Lower leg skin (tissue), 4 donors: Measurements from ENCODE around the gene CASP10. TPM values are rescaled to one million over a fixed set of nuclear protein-coding genes. Genes with fewer than 3 reads are reported as not detected.

ENCODE experiments used
- DNase-seq, 2 donors: peaks; one replicate each; pipeline ENCODE4 v3.0.0-alpha.2; 2019; ENCODE audit warnings: low spot score in 2 of 2
- H3K4me3 ChIP-seq: fragments of 200-600 bp; sonication (generic); 2 replicates; pipeline ENCODE4 v1.5.1; 2017; ENCODE audit warnings: mild to moderate bottlenecking, low read depth; ENCODE audit not compliant: poor library complexity, severe bottlenecking
- CTCF ChIP-seq, 3 donors: fragments of 450-650 bp; IDR thresholded peaks; one replicate each; pipeline ENCODE4 v1.5.1; 2016; ENCODE audit warnings: antibody characterized with exemption in 3 of 3, mild to moderate bottlenecking in 3 of 3, moderate library complexity in 2 of 3
- POLR2A ChIP-seq, 2 donors: fragments of 450-650 bp; IDR thresholded peaks; one replicate each; pipeline ENCODE4 v1.6.1; 2016 to 2017; ENCODE audit warnings: antibody characterized with exemption in 2 of 2, mild to moderate bottlenecking in 1 of 2, moderate library complexity in 1 of 2
- WGBS, 2 donors: methylation state at CpG; one replicate each; pipeline ENCODE4 v1.1.5; 2018; 5-methylcytosine and 5-hydroxymethylcytosine counted together
- intact Hi-C: fragments of 100-400 bp; cut with DNase I; formaldehyde crosslinking; loops from one replicate; pipeline ENCODE4 v1.15.0; 2023; ENCODE audit warnings: low total_unique reads
- total RNA-seq, 4 donors: library from RNA; depleted of rRNA; stranded (reverse); fragments of >200 nt; gene quantifications; one replicate each; pipeline ENCODE4 v1.1.0, GENCODE V29; 2016

CASP10 gene
- total RNA-seq, 4 donors from 2014 or later: 4.0 to 6.3 (median 4.2) TPM

DNA sequence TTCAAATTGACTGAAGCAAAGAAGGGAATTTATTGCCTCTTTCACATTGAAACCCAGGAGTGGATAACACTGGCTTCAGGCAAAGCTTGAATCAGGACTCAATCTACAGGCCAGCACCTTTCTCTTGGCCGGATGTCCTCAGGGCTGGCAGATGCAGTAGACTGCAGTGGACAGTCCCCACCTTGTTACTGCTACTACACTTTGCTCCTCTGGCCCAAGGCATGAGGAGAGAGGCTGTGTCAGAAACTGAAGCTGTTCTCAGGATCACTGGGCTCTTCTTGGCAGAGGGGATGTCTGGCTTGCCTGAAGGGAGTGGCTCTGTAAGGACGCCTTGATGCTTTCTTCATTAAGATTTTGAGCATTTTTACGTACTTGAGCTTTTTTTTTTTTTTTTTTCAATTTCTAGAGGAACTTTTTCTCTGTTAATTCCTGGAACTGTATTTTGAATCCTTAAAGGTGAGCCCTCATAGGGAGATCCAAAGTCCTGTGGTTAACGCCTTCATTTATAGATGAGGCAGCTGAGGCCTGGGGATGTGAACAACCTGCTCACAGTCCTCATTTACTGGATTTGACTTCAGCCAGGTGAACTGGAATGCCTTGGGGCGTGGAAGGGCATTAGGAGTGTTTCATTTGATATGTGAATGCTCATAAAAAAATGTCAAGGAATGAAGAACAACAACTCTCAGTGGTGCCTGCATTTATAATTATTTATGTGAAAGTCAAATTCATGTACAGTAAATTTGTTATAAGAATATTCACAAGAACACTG lies 36.6 kb downstream of the CASP10 start:
- DNase-seq: no peak

DNA sequence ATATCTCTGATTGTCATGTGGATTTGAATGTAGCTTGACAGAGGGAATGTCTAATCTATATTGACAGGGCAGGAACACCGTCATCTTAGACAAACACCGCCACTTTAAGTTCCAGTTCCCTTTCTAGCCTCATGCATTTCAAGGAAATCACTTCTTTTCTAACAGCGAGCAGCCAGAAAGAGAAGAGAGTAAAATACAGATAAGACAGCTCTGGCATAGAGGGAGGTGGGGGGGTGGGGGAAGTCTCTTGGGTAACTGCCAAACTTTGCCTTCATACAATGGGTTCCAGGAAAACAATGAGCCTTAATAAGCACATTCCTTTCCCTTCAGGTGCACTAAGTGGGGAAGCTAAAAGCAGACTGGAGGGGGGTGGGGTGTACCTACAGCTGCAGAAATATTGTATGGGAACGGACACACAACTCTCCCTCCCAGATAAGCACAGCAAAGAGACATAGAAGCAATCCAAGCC lies 37.2 kb downstream of the CASP10 start:
- no peak for TF ChIP-seq CTCF (IDR thresholded peaks at IDR 0.05)
- TF ChIP-seq POLR2A (IDR thresholded peaks at IDR 0.05): no peak
- no peak for DNase-seq
- WGBS, 2 donors: 57 to 61% methylated on average over 4 of the region's 4 CpGs
- no peak overlapping the region for H3K4me3 ChIP-seq
- intact Hi-C loops: no loop called here

More for the DNA sequence above, 36.6 kb downstream of the CASP10 start:
- 77 to 83% methylated on average over 5 of the region's 5 CpGs for WGBS, 2 donors
- intact Hi-C loops: no loop called here
- no peak for TF ChIP-seq POLR2A (IDR thresholded peaks at IDR 0.05)
- no peak for TF ChIP-seq CTCF (IDR thresholded peaks at IDR 0.05)
- no peak overlapping the region for H3K4me3 ChIP-seq

DNA sequence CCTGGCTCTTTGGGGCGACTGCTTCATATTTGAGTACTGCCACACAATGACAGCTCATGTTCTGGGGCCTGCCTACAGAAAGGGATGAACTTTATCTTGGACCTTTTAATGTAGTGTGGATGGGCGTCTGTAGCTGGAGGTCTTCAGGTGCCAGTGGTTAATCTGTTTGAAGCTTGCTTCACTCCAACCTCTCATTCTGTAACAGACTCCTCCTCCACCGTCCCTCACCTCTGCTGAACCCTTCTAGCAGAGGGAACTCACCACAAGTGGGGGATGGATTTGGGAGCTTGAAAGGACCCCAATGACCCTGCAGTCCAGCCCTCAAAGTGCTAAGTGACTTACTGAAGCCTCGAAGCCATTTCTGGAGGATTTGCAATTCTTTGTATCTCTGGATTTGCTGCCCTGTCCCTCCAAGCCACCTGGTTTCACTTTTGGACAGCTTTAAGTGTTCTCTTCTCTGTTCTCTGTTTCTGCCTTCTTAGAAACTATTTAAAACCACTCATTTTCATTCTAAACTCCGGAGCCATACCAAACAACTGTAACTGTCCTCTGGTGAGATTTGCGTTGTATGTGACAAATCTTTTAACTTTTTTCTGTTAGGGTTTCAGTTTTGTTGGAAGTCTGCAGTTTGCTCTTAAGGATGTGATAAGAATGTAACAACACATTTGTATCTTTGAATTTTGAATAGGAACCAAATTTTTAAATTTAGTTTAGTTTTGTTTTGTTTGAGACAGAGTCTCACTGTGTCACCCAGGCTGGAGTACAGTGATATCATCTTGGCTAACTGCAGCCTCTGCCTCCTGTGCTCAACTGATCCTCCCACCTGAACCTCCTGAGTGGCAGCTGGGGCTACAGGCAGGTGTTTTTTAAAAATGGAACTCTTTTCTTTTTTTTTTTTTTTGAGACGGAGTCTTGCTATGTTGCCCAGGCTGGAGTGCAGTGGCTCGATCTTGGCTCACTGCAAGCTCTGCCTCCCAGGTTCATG lies 40.4 kb downstream of the CASP10 start:
- 71 to 77% methylated on average over 8 of the region's 8 CpGs for WGBS, 2 donors
- no peak for DNase-seq
- no peak for TF ChIP-seq CTCF (IDR thresholded peaks at IDR 0.05)
- no peak for TF ChIP-seq POLR2A (IDR thresholded peaks at IDR 0.05)
- no peak overlapping the region for H3K4me3 ChIP-seq
- intact Hi-C loops: no loop called here

GRCh38 chr2:201228271-201228911 lies 45.5 kb downstream of the CASP10 start:
- no peak for DNase-seq
- no peak overlapping the region for H3K4me3 ChIP-seq
- no peak for TF ChIP-seq POLR2A (IDR thresholded peaks at IDR 0.05)
- TF ChIP-seq CTCF (IDR thresholded peaks at IDR 0.05): no peak
- 56 to 65% methylated on average over 3 of the region's 3 CpGs for WGBS, 2 donors
- intact Hi-C loops: no loop called here

DNA sequence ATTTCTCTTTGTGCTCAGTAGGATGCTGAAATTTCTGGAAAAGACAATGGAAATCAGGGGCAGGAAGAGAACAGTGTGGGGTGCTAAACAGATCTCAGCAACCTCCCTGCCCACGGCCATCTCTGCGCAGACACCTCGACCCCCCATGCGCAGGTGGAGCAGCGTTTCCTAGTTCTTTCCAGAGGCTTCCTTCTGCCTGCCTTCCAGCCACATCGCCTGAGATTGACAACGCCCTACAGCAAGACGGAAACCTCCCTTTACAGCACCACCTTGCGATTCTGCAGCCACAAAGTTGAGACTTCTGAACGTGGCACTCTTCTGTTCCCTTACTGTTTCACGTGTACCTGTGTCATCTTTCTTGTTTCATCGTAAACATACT lies 46.0 kb downstream of the CASP10 start:
- H3K4me3 ChIP-seq: no peak overlapping the region
- no peak for DNase-seq
- WGBS, 2 donors: 66 to 68% methylated on average over 12 of the region's 12 CpGs
- no peak for TF ChIP-seq POLR2A (IDR thresholded peaks at IDR 0.05)
- no peak for TF ChIP-seq CTCF (IDR thresholded peaks at IDR 0.05)
- intact Hi-C loops: no loop called here
